ENCODE data around the gene SEL1L2.

The SEL1L2 gene

GRCh38 chr20:13809373-13809772 is 181.0 kb downstream of the SEL1L2 start:
- Histone ChIP-seq H3K9ac (ENCODE audit: low read depth, low read length) (no peak overlapping the region), H3K4me3 (ENCODE audit: low read length) (no peak overlapping the region), H3K9me3 (ENCODE audit: insufficient read depth, low read depth, low read length) (no peaks in the 10 kb centered on the region), H3K27ac (ENCODE audit: low read length) (no peak overlapping the region), H3K36me3 (ENCODE audit: insufficient read depth, low read depth, low read length) (peaks cover 84% of the 10 kb centered on the region), H3K27me3 (ENCODE audit: insufficient read depth, low read length) (no peaks in the 10 kb centered on the region), H3K4me1 (ENCODE audit: insufficient read depth, low read length) (no peaks in the 10 kb centered on the region)

DNA sequence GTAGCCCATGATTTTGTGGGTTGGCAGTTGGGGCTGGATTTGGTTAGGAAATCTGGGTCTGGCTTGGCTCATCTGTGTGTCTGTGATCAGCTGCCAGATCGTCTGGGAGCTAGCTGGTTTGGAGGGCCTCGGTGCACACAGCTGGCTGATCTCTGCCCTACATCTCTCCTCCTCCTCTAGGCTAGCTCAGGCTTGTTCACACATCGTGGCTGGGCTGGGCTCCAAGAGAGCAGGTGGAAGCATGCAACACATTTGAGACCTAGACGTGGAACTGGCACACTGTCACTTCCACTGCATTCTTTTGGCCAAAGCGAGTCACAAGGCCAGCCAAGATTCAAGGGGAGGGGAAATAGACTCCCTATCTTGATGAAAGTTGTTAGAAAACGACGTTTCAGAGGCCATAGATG is 189.7 kb downstream of the SEL1L2 start:
- H3K27me3 ChIP-seq (ENCODE audit: insufficient read depth, low read length) = no peaks in the 10 kb centered on the region
- no peak overlapping the region for H3K27ac ChIP-seq (ENCODE audit: low read length)
- no peaks in the 10 kb centered on the region for H3K4me1 ChIP-seq (ENCODE audit: insufficient read depth, low read length)
- peaks cover 92% of the 10 kb centered on the region for H3K36me3 ChIP-seq (ENCODE audit: insufficient read depth, low read depth, low read length)
- no peaks in the 10 kb centered on the region for H3K9me3 ChIP-seq (ENCODE audit: insufficient read depth, low read depth, low read length)
- H3K9ac ChIP-seq (ENCODE audit: low read depth, low read length) = no peak overlapping the region
- no peak overlapping the region for H3K4me3 ChIP-seq (ENCODE audit: low read length)

GRCh38 chr20:13799974-13800373 is 190.4 kb downstream of the SEL1L2 start:
- no peaks in the 10 kb centered on the region for H3K4me1 ChIP-seq (ENCODE audit: insufficient read depth, low read length)
- H3K27me3 ChIP-seq (ENCODE audit: insufficient read depth, low read length) = no peaks in the 10 kb centered on the region
- no peak overlapping the region for H3K9ac ChIP-seq (ENCODE audit: low read depth, low read length)
- H3K4me3 ChIP-seq (ENCODE audit: low read length) = no peak overlapping the region
- no peaks in the 10 kb centered on the region for H3K9me3 ChIP-seq (ENCODE audit: insufficient read depth, low read depth, low read length)
- H3K27ac ChIP-seq (ENCODE audit: low read length) = no peak overlapping the region
- H3K36me3 ChIP-seq (ENCODE audit: insufficient read depth, low read depth, low read length) = peaks cover 97% of the 10 kb centered on the region
